GM12872 (cell line): ENCODE measurements around the gene ATP5PF.

Source experiments
- TF ChIP-seq, protein P1 (sequence below): IDR thresholded peaks from 3 replicates; pipeline ENCODE4 v1.5.1; 2011; ENCODE audit warnings: low read depth, mild to moderate bottlenecking, low read length, moderate library complexity; ENCODE audit not compliant: insufficient read depth

The ATP5PF gene

DNA sequence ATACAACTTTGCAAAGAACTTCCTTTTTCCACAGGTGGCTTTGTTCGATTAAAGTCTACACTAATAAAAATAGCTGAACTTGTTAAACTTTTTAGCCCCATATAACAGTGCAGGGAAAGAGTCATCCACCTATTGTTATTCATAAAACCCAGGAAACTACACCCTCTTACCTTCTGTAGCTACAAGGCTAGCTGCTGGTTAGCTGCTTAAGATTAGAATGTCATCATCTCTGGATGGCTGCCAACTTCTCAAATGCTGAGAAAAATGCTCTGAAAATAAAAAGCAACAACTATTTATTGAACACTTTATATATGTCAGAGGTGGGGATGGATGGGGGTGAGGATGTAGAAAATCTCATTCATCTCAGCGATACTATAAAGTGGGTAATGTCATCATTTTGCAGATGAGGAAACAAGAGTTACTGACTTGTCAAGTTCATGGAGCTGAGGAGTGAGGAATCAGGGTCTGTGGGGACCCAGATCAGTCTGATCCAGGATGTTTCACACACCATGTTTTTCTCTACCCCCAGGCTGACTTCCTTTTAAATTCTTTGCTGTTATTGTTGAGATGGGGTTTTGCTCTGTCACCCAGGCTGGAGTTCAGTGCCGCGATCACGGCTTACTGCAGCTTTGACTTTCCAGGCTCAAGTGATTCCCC is 17.1 kb downstream of the ATP5PF start:
- TF ChIP-seq, protein P1, sequence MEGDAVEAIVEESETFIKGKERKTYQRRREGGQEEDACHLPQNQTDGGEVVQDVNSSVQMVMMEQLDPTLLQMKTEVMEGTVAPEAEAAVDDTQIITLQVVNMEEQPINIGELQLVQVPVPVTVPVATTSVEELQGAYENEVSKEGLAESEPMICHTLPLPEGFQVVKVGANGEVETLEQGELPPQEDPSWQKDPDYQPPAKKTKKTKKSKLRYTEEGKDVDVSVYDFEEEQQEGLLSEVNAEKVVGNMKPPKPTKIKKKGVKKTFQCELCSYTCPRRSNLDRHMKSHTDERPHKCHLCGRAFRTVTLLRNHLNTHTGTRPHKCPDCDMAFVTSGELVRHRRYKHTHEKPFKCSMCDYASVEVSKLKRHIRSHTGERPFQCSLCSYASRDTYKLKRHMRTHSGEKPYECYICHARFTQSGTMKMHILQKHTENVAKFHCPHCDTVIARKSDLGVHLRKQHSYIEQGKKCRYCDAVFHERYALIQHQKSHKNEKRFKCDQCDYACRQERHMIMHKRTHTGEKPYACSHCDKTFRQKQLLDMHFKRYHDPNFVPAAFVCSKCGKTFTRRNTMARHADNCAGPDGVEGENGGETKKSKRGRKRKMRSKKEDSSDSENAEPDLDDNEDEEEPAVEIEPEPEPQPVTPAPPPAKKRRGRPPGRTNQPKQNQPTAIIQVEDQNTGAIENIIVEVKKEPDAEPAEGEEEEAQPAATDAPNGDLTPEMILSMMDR, result no peak

DNA sequence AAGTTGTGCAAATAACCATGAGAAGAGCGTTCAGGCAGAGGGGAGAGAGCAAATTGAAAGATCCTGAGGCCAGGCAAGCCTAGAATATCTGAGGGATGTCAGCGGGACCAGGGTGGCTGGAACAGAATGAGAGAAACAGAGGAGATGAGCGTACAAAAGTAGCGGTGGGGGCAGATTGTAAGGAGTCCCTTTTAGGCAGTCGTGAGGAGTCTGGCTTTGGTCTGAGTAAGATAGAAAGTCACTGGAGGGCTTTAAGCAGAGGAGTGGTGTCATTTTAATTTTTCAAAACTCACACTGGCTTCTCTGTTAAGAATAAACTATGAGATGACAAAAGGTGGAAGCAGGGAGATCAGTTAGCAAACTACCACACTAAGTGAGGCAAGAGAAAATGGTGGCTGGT is 24.2 kb downstream of the ATP5PF start:
- TF ChIP-seq, protein P1, result no peak

DNA sequence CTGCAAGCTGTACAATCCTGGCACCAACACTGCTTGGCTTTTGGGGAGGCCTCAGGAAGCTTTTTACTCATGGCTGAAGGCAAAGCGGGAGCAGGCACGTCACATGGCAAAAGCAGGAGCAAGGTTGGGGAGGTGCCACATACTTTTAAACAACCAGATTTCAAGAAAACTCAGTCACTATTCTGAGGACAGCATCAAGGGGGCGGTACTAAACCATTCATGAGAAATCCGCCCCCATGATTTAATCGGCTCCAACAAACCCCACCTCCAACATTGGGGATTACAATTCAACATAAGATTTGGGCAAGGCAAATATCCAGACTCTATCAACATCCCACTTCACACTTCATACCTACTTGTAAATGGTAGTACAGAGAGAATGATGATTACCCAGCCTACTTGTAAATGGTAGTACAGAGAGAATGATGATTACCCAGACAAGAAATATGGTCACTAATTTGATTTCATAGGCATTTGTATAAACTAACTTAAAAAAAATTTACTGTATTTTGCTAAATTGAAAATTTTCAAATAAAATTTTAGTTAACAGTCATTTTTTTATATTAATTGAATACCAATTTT is 24.9 kb downstream of the ATP5PF start:
- TF ChIP-seq, protein P1, result no peak

DNA sequence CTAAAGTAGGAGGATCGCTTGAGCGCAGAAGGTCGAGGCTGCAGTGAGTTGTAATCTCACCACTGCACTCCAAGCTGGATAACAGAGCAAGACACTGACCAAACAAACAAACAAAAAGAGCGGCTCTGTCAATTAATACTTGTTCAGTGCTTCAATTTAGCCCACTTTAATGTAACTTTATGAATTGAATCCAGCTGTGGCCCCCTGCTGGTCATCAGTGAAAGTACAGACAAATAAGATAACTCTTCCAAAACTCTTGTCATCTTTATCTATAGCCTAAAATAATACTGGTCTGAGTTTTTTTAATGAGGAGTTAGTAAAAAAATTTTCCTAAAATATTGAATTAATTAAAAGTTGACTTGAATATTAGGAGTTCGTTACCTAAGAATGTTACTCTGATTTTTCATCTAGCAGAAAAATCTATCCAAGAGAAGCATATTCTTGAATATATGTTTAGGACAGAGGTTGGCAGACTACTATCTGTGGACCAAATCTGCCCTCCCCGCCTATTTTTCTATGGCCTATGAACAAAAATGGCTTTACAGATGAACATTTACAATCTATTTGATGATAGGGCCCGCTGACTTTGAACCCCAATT is 26.1 kb downstream of the ATP5PF start:
- TF ChIP-seq, protein P1, result peak; percentile 79

DNA sequence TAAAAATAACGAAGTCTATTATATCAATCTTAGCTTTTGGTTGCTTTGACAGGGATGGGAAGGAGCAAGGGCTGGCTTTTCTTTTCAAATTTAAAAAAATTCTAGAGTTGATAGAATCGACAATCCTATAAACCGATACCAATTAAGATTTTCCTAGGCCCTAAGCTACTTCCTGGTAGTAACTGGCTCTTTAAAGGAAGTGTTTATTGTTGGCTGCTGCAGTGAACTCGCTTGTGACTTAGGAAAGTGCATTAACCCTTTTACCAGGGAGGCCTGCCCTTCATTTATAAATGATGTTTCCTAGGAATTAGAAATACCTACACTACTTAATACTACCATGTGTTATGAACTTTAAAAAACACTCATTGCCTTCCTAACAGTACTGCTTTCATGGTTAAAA is 33.2 kb downstream of the ATP5PF start:
- TF ChIP-seq, protein P1, result no peak

DNA sequence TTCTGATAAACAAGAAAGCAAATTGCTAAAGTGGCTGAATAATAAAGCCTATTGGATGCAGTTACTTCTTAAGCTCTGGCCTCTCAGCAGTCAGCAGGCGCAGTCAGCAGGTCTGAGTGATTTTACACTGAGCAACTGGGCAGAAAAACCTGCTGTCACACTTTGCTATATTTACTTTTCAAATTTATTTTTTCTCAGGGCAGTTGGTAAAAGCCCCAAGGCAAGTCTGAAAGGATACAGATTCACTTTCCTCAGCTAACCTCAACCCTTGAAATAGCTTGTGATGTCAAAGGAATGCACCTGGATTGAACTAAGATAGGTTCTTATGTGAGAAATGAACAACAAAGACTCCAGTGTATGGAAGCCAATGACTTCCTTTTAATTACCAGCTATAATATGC is 34.0 kb downstream of the ATP5PF start:
- TF ChIP-seq, protein P1, result no peak

DNA sequence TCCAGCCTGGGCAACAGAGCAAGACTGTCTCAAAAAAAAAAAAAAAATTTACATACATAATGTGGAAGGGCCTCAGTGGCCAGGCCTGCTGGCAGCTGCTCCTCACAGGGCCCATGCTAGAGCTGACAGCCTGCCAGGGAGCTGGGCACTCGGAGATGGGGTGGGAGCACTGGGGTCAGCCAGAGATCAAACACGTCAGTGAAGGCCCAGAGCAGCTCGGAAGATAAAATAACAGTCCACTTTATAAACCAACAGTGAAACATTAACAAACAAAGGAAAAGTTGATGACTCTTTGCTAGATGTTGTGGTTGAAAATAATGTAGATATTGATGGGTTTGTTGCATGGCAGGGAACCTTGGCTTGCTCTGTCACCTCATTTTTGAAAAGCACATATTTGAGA is 42.7 kb downstream of the ATP5PF start:
- TF ChIP-seq, protein P1, result no peak
